H1 (cell line): ENCODE results near the gene PODN. TPM values are rescaled to one million over a fixed set of nuclear protein-coding genes. Genes with fewer than 3 reads are reported as not detected.

ENCODE experiments used
- CTBP2 ChIP-seq: IDR thresholded peaks from 2 replicates; pipeline ENCODE4 v1.7.0; 2011; ENCODE audit warnings: borderline replicate concordance, mild to moderate bottlenecking, moderate library complexity, mixed read lengths, low read length; ENCODE audit not compliant: insufficient read depth, insufficient read length
- EGR1 ChIP-seq: IDR thresholded peaks from 2 replicates; pipeline ENCODE4 v1.6.1; 2011; ENCODE audit warnings: low read depth, low read length, borderline replicate concordance
- SIX5 ChIP-seq: IDR thresholded peaks from 2 replicates; pipeline ENCODE4 v1.6.1; 2011; ENCODE audit warnings: mild to moderate bottlenecking, low read depth, low read length
- SP1 ChIP-seq: IDR thresholded peaks from 2 replicates; pipeline ENCODE4 v1.6.1; 2011; ENCODE audit warnings: low read depth, low read length
- polyA plus RNA-seq, 7 experiments: library from polyadenylated mRNA; depleted of rRNA in 3 of 7; stranded (reverse) in 5 of 7; unstranded in 2 of 7; fragments of >200 nt in 5 of 7; fragments of 200-250 nt in 2 of 7; gene quantifications; 1 replicate in 5 of 7; 2 replicates in 1 of 7; 4 replicates in 1 of 7; pipeline versions ENCODE4 v1.2.1 to v1.2.3, GENCODE V29; 2011 to 2013; ENCODE audit warnings: missing spikeins in 2 of 7, mixed read lengths in 2 of 7
- total RNA-seq: library from RNA; stranded (reverse); fragmentation: NEBNext Ultra II Directional; extraction: Animal tissue kit (Norgen Biotek cat#: 25700); gene quantifications from 2 replicates; pipeline ENCODE4 v1.2.1, GENCODE V29; 2021
- TF ChIP-seq, protein P1 (sequence below), 3 experiments: IDR thresholded peaks; 1 replicate in 2 of 3; 2 replicates in 1 of 3; pipeline versions ENCODE4 v1.5.1 to v1.6.1; 2011; ENCODE audit warnings: low read length in 3 of 3, mild to moderate bottlenecking in 3 of 3, inconsistent platforms in 2 of 3, low read depth in 1 of 3, moderate library complexity in 1 of 3; ENCODE audit not compliant: insufficient read depth in 1 of 3; ENCODE audit errors: control extremely low read depth in 1 of 3

PODN gene
- total and polyA plus RNA-seq, 2 of the 8 experiments (the other 6 are each of a cell fraction or from before 2014, with no cell fraction given) = 0.11 to 0.17 TPM

GRCh38 chr1:53131590-53131938 is 69.6 kb downstream of the PODN start (continued):
- TF ChIP-seq EGR1 = no peak
- no peak for TF ChIP-seq CTBP2
- TF ChIP-seq SP1 = no peak
- TF ChIP-seq, protein P1, sequence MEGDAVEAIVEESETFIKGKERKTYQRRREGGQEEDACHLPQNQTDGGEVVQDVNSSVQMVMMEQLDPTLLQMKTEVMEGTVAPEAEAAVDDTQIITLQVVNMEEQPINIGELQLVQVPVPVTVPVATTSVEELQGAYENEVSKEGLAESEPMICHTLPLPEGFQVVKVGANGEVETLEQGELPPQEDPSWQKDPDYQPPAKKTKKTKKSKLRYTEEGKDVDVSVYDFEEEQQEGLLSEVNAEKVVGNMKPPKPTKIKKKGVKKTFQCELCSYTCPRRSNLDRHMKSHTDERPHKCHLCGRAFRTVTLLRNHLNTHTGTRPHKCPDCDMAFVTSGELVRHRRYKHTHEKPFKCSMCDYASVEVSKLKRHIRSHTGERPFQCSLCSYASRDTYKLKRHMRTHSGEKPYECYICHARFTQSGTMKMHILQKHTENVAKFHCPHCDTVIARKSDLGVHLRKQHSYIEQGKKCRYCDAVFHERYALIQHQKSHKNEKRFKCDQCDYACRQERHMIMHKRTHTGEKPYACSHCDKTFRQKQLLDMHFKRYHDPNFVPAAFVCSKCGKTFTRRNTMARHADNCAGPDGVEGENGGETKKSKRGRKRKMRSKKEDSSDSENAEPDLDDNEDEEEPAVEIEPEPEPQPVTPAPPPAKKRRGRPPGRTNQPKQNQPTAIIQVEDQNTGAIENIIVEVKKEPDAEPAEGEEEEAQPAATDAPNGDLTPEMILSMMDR (IDR thresholded peaks at IDR 0.05; ENCODE audit: control extremely low read depth in 1 of 3, insufficient read depth in 1 of 3, low read depth in 1 of 3, low read length in 3 of 3) = no peak
- no peak for TF ChIP-seq SIX5
- TF ChIP-seq, all 59 proteins: peak for 0
